Stimulated activated CD8-positive, alpha-beta memory T cell treated with anti-CD3 and anti-CD28 coated beads, Interleukin-4, amount 100 ng/mL, for 4 hours (primary cell): ENCODE measurements around the gene EPHB1.

Source experiments
- DNase-seq, 2 donors: peaks; one replicate each; pipeline ENCODE4 v3.0.0-alpha.2; 2020; ENCODE audit warnings: low read depth in 2 of 2, low spot score in 1 of 2

EPHB1 gene

GRCh38 chr3:135272026-135272669 lies 477.1 kb downstream of the EPHB1 start:
- no peak for DNase-seq

GRCh38 chr3:135292162-135292561 lies 497.1 kb downstream of the EPHB1 start:
- no peak for DNase-seq

GRCh38 chr3:135301670-135302069 lies 506.6 kb downstream of the EPHB1 start:
- no peak for DNase-seq

- DNase-seq = no peak
Measured at GRCh38 chr3:135304378-135304777, 509.3 kb downstream of the EPHB1 start.
